Activated CD4-positive, alpha-beta T cell treated with anti-CD3 and anti-CD28 coated beads, Interleukin-2, Interleukin-6, amounts not matched to agents 100 ng/mL and 50 ng/mL, durations not matched to agents 16 hours and 8 hours (primary cell): Measurements from ENCODE around the gene ZSCAN23.
"Not testable (repeated sequence)": the region's sequence is repeated elsewhere in the genome, so short reads cannot be mapped to it uniquely, and the experiment has no call there.

Experiments
- DNase-seq: peaks from one replicate; pipeline ENCODE4 v3.0.0-alpha.2; 2020

Gene ZSCAN23

DNA sequence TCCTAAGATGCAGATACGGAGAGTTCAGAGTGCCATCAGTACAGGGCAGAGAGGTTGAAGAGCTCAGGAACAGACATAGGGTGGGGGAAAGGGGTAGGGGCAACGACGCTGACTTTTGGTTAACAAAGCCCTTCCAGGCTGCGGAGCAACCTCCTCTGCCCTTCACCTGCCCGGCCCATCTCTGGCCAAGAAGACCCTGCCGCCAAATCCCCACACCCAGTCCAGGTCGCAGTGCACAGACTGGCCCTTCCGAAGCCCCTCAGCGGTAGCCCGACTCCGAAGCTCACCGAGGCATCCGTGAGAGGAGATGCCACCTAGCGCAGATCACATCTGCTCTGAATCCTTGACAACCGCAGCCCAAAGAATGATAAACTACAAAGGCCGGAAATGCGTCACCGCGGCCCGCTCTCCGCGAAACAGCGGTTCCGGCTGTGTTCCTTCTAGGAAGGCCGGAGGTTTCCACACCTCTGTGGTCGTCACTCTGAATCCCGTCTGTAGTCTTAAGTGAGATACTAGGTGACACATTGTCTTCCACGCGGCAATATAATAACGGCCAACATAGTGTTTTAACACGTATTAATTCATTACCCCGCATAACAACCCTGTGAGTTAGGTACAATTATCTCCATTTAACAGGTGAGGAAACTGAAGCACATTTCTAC, at the start of gene ZSCAN23:
TSS of gene ZSCAN23 (minus strand) at position 380 of the 662 bp plus-strand sequence. CDS start 7,225 bp downstream, outside the sequence.
- DNase-seq = peak; percentile 90

DNA sequence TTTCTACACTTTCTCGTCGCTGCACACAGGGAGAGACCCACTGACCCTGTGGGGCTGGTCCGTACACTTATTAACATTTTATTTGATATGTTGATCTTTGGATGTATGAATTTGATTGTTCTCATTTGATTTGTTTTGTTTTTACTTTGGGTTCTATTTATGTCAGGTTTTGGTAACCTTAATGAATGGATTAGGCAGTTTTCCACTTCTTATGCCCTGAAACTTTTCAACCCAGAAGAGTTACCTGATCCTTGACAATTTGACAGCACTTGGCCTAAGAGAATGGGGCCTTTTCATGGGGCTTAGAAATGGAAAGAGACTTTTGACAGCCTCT, 48.7 kb upstream of the ZSCAN23 start:
- DNase-seq = no peak

DNA sequence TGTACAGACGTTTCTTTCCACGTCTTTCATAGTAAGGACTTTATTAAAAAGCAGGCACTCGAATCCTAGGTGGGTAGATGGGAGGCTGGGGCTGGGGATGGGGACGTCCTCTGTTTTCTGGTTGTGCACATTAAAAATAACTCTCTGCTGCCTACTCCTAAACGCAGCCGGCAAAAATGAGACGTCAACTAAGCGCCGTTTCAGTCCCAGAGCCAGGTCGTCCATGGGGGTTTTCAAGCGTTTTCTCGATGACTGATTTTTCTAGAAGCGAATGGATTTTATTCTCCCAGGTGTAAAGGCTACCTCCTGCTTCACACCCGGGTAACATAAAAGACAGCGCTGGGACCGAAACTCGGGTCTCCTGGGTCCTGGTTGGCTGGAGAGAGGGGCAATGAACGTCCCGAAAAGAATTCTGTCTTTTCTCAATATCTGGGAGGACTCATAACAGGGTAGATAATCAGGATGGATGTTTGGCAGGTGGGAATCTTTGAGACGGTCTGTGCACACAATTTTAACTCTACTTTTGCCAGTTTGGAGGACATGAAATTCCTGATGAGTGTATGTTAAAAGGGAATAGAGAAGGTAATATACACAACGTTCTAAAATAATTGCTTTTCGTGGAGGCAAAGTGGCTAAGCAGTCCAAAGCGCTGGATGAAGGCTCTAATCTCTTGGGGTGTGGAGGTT, 47.1 kb upstream of the ZSCAN23 start:
- DNase-seq = no peak

DNA sequence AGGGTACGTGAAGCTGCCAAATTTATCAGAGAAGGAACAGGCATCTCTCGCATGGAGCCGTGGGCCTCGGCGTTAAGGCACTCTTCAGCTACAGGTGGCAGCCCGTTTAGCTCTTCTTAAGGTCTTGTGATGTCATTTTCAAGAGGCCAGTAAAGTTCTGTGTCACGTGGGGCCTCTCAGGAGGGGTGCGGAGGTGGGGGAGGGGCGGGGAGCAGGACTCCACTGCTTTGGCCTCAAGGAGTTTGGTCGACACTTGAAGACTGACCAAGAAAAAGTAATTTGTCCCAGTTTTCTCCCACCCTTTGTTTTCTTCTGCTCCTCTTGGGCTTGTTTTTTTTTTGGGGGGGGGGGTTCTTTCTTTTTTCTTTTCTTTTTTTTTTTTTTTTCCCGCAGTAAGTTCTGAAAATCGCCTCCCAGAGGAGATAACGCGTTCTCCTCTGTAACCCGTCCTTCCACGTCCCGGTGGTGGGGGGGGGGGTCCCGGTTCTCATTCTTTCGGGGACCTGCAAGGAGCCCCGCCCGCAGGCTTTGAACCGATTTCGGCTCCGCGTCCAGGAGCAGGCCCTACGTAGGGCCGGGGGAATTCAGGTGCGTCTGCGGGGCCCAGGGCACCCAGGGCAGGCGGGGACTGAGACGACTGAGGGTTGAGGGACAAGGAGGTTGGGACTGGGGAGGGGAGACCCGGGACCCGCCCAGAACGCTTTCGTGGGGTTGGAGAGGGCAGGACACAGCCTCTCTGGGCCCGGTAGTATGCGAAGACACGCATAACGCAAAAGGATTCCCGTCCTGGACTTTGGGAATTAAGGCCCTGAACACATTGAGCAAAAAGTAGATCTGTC, 46.3 kb upstream of the ZSCAN23 start:
- DNase-seq = peak; percentile 76

DNA sequence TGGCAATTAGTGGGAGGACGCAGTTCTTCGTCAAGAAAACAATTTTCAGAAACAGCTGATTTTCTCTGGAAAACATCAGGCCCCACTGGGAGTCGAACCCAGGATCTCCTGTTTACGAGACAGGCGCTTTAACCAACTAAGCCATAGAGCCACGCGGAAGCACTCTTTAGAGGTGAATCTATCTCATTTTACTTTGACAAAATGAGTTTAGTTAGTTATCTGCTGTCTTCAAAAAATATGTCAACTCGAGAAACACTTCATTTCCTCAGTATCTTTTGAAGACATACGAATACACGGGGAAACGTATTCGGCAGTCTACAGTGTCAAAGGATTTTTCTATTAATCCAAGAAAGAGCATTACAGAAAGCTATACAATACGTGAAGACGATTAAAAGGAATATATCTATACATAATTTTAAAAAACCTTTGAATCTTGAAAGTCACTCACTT, 45.6 kb upstream of the ZSCAN23 start:
- DNase-seq = peak; percentile 85

DNA sequence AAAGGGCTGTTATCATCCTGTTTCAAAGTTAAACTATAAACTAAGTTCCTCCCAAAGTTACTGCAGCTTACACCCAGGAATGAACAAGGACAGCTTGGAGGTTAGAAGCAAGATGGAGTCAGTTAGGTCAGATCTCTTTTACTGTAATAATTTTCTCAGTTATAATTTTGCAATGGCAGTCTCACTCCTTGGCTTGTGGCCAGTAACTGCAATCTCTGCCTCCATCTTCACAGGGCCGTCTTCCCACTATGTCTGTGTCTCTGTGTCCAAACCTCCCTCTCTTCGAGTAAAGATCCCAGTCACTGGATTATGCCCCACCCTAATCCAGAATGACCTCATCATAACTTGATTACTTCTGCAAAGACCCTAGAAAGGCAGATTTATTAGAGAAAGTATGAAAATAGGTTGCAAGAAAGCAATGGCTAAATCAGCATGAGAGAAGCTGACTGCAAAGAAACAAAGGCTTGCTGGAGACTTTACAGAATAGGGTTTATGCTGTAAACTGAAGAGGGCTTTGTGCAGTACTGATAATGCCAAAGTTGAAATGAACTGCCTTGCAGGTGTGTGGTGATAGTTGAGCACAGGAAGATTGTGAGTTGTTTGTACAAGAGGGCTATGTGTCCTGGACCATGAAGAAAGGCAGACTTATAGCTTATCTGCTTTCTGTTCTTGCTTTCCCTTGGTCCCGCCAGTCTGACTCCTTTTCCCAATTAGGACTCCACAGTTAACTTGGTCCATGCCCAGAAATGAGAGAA, 43.9 kb upstream of the ZSCAN23 start:
- DNase-seq = no peak

DNA sequence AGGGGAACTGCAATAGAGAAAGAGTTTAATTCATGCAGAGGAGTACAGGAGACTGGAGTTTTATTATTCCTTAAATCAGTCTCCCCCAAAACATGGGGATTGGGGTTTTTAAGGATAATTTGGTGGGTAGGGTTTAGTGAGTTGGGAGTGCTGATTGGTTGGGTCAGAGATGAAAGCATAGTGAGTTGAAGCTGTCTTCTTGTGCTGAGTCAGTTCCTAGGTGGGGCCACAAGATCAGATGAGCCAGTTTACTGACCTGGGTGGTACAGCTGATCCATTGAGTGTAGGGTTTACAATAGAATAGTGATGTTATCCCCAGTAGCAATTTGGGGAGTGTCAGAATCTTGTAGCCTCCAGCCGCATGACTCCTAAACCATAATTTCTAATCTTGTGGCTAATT, 43.2 kb upstream of the ZSCAN23 start:
- DNase-seq = no peak

DNA sequence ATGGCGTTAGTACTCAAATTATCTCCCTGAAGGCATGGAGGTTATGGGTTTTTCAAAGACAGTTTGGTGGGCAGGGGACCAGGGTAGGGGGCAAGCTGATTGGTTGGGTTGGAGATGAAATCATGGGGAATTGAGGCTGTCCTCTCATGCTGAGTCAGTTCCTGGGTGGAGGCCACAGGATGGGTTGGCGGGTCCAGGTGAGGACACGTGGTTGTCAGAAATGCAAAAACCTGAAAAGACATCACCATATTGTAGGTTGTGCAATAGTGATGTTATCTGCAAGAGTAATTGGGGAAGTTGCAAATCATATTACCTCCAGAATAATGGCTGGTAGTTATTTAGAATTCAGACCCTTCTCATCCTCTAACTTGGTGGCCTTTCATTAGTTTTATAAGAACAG, 42.2 kb upstream of the ZSCAN23 start:
- no peak for DNase-seq

DNA sequence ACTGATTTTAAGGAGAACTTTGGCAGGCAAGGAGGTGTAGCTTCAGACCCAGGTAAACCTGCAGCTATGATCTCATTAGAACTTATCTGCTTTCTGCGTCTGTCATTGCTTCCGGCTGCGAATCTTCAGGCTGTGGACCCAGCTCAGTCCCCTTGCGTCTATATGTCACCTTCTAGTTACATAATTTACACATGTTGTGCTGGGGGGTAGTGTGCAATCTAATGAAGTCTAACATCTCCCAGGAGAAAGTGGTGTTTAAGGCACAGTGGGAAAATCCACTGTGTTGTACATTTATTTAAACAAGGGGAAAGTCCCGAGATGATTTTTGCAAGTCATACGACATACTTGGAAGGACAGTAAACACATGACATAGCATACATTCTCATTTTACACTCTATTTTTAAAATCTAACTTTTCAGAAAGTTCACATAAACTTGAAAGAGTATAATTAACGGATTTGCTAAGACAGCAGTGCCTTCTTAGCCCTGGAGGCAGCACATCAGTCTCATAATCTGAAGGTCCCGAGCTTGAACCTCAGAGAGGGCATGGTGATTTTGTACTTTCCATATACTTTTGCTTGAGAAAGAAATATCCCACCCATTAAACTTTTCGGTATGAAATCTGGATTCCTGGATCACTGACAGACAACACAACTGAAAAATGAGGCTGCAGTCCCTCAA, 37.1 kb upstream of the ZSCAN23 start:
- no peak for DNase-seq

DNA sequence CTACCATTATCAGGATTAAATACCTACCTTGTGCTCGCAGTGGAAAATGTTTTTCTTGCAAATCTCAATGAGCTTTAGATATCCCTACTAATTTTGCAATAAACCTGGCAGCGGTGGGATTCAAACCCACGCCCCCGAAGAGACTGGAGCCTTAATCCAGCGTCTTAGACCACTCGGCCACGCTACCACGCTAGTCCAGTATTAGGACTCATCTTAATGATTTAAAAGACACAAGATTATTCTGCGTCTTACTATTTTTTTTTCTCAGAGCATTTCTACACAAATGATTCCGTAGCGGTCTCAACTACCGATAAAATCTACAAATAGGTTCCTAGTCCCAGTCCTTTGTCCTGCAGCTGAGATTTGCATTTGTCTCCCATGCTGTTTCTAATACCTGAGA, 35.2 kb upstream of the ZSCAN23 start:
- DNase-seq = no peak

DNA sequence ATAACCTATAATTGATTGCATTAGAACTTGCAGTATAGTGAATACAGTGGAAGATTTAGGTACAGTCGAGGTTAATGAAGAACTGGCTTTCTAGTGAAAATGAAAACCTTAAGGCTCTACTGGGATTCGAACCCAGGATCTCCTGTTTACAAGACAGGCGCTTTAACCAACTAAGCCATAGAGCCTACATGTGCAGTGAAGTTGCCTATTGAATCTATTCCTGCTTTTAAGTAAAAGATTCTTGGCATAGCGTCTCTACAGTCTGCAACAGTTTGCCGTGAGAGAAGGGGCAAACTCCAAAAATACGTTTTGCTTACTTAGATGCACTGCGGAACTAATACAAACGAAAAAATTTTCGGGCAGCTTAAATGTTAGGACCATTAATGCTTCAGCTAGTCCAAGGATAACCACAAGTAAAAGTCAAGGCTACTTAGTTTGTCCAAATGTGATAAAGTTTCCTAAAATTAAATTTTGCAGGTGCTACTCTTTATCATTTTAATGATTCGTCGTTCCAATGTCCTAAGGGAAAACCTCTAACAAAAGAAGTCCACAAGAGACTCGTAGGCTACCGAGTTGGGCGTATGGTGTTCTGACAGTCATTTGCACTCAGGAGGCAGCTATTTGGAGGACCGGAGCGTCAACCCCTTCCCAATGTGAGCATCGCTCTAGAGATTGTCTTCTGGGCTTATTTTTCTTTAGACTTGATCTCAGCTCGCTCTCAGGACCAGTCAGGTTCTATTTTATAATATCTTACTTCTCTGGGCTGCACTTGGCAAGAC, 31.3 kb upstream of the ZSCAN23 start:
- DNase-seq = peak; percentile 87

DNA sequence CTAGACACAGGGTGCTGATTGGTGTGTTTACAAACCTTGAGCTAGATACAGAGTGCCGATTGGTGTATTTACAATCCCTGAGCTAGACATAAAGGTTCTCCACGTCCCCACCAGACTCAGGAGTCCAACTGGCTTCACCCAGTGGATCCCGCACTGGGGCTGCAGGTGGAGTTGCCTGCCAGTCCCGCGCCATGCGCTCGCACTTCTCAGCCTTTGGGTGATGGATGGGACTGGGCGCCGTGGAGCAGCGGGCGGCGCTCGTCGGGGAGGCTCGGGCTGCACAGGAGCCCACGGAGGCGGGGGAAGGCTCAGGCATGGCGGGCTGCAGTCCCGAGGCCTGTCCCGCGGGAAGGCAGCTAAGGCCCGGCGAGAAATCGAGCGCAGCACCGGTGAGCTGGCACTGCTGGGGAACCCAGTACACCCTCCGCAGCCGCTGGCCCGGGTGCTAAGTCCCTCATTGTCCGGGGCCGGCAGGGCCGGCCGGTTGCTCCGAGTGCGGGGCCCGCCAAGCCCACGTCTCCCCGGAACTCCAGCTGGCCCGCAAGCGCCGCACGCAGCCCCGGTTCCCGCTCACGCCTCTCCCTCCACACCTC, 26.0 kb upstream of the ZSCAN23 start:
- DNase-seq = not testable (repeated sequence)

DNA sequence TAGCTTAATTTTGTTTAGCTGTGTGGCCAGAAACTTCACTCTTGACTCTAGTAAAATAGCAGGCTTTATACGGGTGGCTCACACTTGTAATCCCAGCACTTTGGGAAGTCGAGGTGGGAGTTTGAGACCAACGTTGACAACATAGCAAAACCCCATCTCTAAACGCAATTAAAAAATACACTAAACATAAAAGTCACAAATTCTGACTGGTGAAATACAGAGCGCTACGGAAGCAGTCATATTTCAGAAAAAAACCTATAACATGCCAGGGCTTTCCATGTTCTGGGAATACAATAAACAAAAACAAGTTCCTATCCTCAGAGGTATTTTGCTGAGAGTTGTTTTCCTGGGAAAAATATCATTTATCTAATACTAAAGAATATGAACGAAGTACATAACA, 24.8 kb upstream of the ZSCAN23 start:
- DNase-seq = no peak

DNA sequence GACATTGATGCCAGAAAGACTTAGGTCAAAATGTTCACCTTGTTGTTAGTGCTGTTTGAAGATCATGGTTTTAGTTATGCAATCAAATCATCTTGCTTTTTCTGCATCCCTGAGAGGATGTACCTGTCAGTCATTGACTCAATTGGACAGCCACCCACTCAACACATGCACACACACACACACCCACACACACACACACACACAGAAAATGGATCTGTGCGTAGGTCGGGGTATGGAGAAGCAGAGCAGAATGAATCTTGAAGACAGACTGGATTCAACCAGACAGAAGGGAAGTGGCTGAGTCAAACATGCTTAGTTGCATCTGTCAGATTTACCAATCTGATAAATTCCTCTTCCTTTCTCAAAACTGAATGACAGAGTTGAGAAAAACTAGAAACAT, 19.1 kb upstream of the ZSCAN23 start:
- peak; percentile 57 for DNase-seq

DNA sequence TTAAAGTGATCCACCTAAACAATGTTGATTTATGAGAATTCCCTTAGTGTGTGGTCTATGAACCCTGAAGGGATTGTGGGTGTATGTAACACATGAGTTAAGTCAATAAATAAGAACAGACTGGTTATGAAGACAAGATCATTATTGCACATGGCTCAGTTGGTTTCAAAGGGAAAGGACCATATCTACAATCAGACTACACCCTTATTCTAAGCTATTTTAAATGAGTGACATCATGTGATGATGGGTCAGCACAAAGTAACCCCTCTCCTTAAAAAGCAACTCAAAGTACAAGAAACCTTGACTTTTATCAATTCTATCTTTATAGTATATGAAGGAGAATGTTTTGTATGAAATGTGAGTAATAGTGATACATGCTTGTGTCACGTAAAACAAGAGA, 15.3 kb upstream of the ZSCAN23 start:
- DNase-seq = no peak

DNA sequence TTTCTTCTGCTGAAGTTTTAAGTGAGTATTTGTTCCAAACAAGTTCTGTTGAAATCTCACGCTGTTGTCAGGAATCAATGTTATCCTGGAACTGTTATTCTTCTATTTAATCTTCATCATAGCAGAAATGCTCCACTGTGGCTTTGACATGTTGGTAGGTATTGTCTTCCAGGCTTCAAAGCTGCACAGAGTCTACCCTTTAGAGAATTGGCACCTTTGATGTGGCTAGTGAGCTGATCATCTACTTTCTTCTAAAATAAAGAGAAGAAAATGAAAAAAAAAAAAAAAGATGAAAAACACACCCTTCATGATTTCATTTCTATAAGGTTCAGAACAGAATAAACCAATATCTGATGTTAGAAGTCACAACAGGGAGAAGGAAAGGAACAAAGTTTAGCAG, 5.8 kb upstream of the ZSCAN23 start:
- no peak for DNase-seq

DNA sequence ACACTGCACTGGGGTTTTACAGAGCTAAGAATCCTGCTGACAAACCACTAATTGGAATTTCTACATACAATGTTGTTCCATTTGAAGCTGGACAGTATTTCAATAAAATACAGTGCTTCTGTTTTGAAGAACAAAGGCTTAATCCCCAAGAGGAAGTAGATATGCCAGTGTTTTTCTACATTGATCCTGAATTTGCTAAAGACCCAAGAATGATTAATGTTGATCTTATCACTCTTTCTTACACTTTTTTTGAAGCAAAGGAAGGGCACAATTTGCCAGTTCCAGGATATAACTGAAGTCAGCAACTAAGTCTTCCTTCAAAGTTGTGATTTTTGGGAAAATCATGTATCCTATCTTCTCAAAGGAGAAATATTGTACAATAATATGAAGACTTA, 4.2 kb upstream of the ZSCAN23 start:
- DNase-seq = not testable (repeated sequence)

DNA sequence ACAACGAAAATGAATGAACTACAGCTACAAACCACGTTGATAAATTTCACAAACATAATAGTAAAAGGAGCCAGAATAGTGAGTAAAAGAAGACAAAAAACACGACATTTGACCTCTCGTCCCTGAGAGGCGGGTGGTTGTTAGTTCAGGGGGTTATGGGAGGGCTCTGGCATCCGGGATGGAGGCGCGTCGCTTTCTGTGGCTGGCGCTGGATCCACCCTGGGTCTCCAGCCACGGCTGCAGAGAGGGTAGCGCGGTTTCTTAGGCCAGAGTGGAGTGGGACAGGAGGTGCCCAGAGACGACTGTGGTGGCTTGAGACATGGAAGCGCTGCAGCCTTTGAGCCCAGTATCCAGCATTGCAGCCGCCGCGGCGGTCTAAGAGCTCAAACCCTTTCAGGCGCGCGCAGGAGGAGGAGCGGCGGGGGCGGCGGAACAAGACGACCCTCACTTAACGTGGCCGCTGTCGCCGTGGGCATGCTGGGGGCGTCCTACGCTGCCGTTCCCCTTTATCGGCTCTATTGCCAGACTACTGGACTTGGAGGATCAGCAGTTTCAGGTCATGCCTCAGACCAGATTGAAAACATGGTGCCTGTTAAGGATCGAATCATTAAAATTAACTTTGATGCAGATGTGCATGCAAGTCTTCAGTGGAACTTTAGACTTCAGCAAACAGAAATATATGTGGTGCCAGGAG, 3.7 kb upstream of the ZSCAN23 start:
- no peak for DNase-seq

DNA sequence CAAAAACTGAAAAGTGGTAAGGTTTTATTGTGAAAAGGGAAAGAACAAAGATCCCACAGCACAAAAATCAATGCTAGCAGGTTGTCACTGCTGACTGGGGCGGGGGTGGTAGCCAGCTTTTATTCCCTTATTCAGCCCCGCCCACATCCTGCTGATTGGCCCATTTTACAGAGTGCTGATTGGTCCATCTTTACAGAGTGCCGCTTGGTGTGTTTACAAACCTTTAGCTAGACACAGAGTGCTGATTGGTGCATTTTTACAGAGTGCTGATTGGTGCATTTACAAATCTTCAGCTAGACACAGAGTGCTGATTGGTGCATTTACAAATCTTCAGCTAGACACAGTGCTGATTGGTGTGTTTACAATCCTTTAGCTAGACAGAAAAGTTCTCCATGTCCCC, 1.5 kb upstream of the ZSCAN23 start:
- not testable (repeated sequence) for DNase-seq

DNA sequence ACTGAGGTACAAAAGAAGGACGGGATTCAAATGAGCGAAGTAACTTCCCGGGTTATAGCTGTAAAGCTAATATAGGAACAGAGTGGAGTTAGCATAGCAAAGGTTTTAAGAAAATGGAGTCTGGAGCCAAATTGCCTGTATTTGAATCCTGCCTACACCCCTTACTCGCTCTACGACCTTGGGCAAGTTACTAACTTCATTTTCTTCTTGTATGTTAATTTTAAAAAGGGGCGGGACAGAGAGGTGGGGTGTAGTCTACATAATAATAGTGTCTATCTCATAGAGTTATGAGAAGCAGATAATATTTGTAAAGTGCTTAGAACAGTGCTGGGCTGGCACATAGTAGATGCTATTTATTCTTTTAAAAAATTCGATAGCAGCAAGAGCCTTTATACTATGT, 705 bp downstream of the ZSCAN23 start:
- DNase-seq = no peak

DNA sequence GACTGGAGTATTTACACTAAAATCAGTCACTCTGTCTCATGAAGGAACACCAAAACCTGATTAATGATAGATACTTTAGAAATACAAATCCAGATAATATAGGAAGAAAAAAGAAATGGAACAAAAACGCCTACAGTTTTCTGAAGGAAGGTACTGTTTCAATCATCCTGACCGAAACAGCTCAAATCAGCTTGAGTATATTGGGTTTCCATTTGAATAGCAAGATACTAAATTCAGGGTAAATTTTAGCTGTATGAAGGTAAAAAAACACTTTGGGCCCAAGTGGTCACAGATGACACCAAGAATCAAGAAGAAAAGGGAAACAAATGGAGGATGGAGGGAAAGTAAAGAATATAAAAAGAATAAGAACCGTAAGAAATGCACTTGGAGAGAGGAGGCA, 6.9 kb downstream of the ZSCAN23 start:
- no peak for DNase-seq
